Measurements from ENCODE around the gene SLC41A3. TPM values are rescaled to one million over a fixed set of nuclear protein-coding genes. Genes with fewer than 3 reads are reported as not detected.

SLC41A3 gene
- total and polyA plus RNA-seq, 10 of the 15 experiments (the other 5 are each of a cell fraction or from before 2014, with no cell fraction given): 8.3 to 29.5 (median 16.7) TPM

DNA sequence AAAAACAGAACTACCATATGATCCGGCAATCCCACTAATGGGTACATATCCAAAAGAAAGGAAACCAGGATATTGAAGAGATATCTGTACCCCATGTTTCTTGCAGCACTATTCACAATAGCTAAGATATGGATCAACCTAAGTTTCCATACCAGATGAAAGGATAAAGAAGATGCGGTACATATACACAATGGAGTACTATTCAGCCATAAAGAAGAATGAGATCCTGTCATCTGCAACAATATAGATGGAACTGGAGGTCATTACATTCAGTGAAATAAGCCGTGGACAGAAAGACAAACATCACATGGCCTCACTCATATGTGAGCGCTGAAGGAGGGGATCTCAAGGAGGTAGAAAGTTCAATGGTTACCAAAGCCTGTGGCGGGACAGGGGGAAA lies 3.0 kb downstream of the SLC41A3 start:
- H3K27me3 ChIP-seq (replicated peaks in 1 of 2; ENCODE audit: control insufficient read depth in 2 of 2, insufficient read depth in 2 of 2, low read length in 1 of 2): no peaks in the 10 kb centered on the region
- no peaks in the 10 kb centered on the region for H3K36me3 ChIP-seq (ENCODE audit: control insufficient read depth in 2 of 2, insufficient read depth in 2 of 2, low read length in 1 of 2)
- no peaks in the 10 kb centered on the region for H3K79me2 ChIP-seq (ENCODE audit: control insufficient read depth, insufficient read depth, low read length)
- ChIA-PET CTCF (no interaction called here), SMC1A (ENCODE audit: uncharacterized antibody, unreplicated experiment) (interaction anchor here (0.6 kb wide), 1 partner anchor 93 kb away, joined by 3 read pairs; no protein-coding TSS in a partner anchor), POLR2A (no interaction called here), RAD21 (ENCODE audit: unreplicated experiment) (interaction anchor here (0.7 kb wide), 1 partner anchor 361 kb away, joined by 3 read pairs; no protein-coding TSS in a partner anchor)
- H3K27ac ChIP-seq (ENCODE audit: control insufficient read depth, insufficient read depth): no peak overlapping the region
- H3K4me3 ChIP-seq: no peak overlapping the region
- no peaks in the 10 kb centered on the region for H3K9me3 ChIP-seq (replicated peaks; ENCODE audit: control insufficient read depth, insufficient read depth, low read length)
- TF ChIP-seq USF1 (IDR thresholded peaks at IDR 0.05; ENCODE audit: borderline replicate concordance, extremely low read length, insufficient read depth, low read depth, low read length): no peak
- no peak for TF ChIP-seq NRF1 (conservative IDR thresholded peaks at IDR 0.05; ENCODE audit: low read depth, low read length)
- TF ChIP-seq USF2 (IDR thresholded peaks at IDR 0.05; ENCODE audit: borderline replicate concordance, low read depth, low read length): no peak
- TF ChIP-seq SIX5 (IDR thresholded peaks at IDR 0.05; ENCODE audit: low read depth, low read length, severe bottlenecking): no peak
- TF ChIP-seq KAT2A (conservative IDR thresholded peaks at IDR 0.05; ENCODE audit: control insufficient read depth, low read depth, low read length): no peak
- no peak for TF ChIP-seq RBBP5 (conservative IDR thresholded peaks at IDR 0.05)
- no peak for TF ChIP-seq CHD2 (IDR thresholded peaks at IDR 0.05; ENCODE audit: borderline replicate concordance, low read depth, low read length)
- no peak for TF ChIP-seq YBX1 (IDR thresholded peaks at IDR 0.05)
- no peak for TF ChIP-seq FOS (IDR thresholded peaks at IDR 0.05; ENCODE audit: borderline replicate concordance, extremely low read depth, insufficient read length)
- TF ChIP-seq MEF2A (IDR thresholded peaks at IDR 0.05; ENCODE audit: insufficient read depth, low read depth, low read length): no peak
- no peak for TF ChIP-seq SUZ12 (IDR thresholded peaks at IDR 0.05; ENCODE audit: unreplicated experiment)
- no peak for TF ChIP-seq SMAD5 (IDR thresholded peaks at IDR 0.05; ENCODE audit: low read depth)
- no peak for TF ChIP-seq FOXM1 (IDR thresholded peaks at IDR 0.05; ENCODE audit: low read depth, low read length)
- no peak for TF ChIP-seq YY1 (IDR thresholded peaks at IDR 0.05; ENCODE audit: low read depth, low read length)
- TF ChIP-seq TARDBP (IDR thresholded peaks at IDR 0.05; ENCODE audit: borderline replicate concordance): no peak
- TF ChIP-seq NFYB (IDR thresholded peaks at IDR 0.05; ENCODE audit: insufficient read depth, low read depth, low read length): no peak
- TF ChIP-seq MXI1 (IDR thresholded peaks at IDR 0.05; ENCODE audit: low read depth, low read length): no peak
- BruUV-seq (replicated peaks): no TSS peak
- no peaks in the 10 kb centered on the region for H4K20me1 ChIP-seq (ENCODE audit: control insufficient read depth, insufficient read depth)
- H3K9ac ChIP-seq (ENCODE audit: control insufficient read depth, insufficient read depth, low read length): no peak overlapping the region
- FAIRE-seq (no peak), DNase-seq (ENCODE audit: low read depth, low spot score) (no peak), ATAC-seq (no peak)
- in situ Hi-C loops (cut with MboI): no loop called here
- intact Hi-C loops (cut with micrococcal nuclease; ENCODE audit: unreplicated experiment): loop anchor here (10.0 kb wide), 1 partner anchor 166 kb away; no protein-coding TSS in a partner anchor
- no peak overlapping the region for H2AFZ ChIP-seq (ENCODE audit: control insufficient read depth, low read depth, low read length)
- H3K4me1 ChIP-seq (ENCODE audit: control insufficient read depth, insufficient read depth, low read length): no peaks in the 10 kb centered on the region
- WGBS (ENCODE audit: insufficient coverage, insufficient replicate concordance, low lambda C conversion rate, missing lambda C conversion rate): 92% methylated on average over 5 of the region's 5 CpGs
- no peak overlapping the region for H3K4me2 ChIP-seq (ENCODE audit: control insufficient read depth, insufficient read depth)
